Kidney (tissue), 14 donors: ENCODE measurements around the gene ATG13. TPM values are rescaled to one million over a fixed set of nuclear protein-coding genes. Genes with fewer than 3 reads are reported as not detected.

ENCODE experiments used
- DNase-seq, 5 donors: peaks; one replicate each; pipeline ENCODE4 v3.0.0-alpha.2; 2013 to 2020
- FAIRE-seq: peaks from 2 replicates; lab custom pipeline; 2012; peaks lifted over from hg19 to GRCh38; lab: Jason Lieb, UNC
- H3K27ac ChIP-seq, 2 donors: one replicate each; pipeline ENCODE4 v1.7.0; 2013; ENCODE audit warnings: low read depth in 2 of 2, low read length in 2 of 2, inconsistent platforms in 1 of 2
- H3K27me3 ChIP-seq: one replicate; pipeline ENCODE4 v1.7.1; 2013; ENCODE audit warnings: low read length, inconsistent platforms; ENCODE audit not compliant: control insufficient read depth, insufficient read depth
- H3K36me3 ChIP-seq, 3 donors: one replicate each; pipeline versions ENCODE4 v1.7.0 to v1.7.1; 2013; ENCODE audit warnings: low read length in 3 of 3, control low read depth in 1 of 3, inconsistent platforms in 1 of 3; ENCODE audit not compliant: insufficient read depth in 3 of 3, control insufficient read depth in 2 of 3
- H3K4me1 ChIP-seq, 3 donors: one replicate each; pipeline versions ENCODE4 v1.7.0 to v1.7.1; 2013; ENCODE audit warnings: low read length in 3 of 3, inconsistent platforms in 1 of 3, low read depth in 1 of 3; ENCODE audit not compliant: control insufficient read depth in 2 of 3, insufficient read depth in 2 of 3
- H3K4me3 ChIP-seq, 3 donors: one replicate each; pipeline versions ENCODE4 v1.7.0 to v1.8.1; 2013; ENCODE audit warnings: low read length in 3 of 3, control low read depth in 1 of 3, inconsistent platforms in 1 of 3
- H3K9ac ChIP-seq, 3 donors: one replicate each; pipeline versions ENCODE4 v1.7.0 to v1.7.1; 2013; ENCODE audit warnings: low read length in 3 of 3, control low read depth in 1 of 3, inconsistent platforms in 1 of 3
- H3K9me3 ChIP-seq, 3 donors: one replicate each; pipeline versions ENCODE4 v1.7.0 to v1.7.1; 2013; ENCODE audit warnings: low read length in 3 of 3, control low read depth in 1 of 3, inconsistent platforms in 1 of 3; ENCODE audit not compliant: control insufficient read depth in 2 of 3, insufficient read depth in 1 of 3
- intact Hi-C: fragments of 100-400 bp; cut with DNase I; formaldehyde crosslinking; loops from one replicate; pipeline ENCODE4 v1.11.1; 2022
- polyA plus RNA-seq: library from polyadenylated mRNA; stranded (reverse); fragments of 350-450 nt; fragmentation: Illumina TruSeq; extraction: RNeasy Lipid Tissue Mini Kit (QIAGEN cat#74804); gene quantifications from one replicate; pipeline ENCODE4 v1.2.3, GENCODE V29; 2014; ENCODE audit warnings: low read depth, low replicate concordance; ENCODE audit not compliant: insufficient read depth
- total RNA-seq: library from RNA; stranded (reverse); fragmentation: NEBNext Ultra II Directional; extraction: Animal tissue kit (Norgen Biotek cat#: 25700); gene quantifications from one replicate; pipeline ENCODE4 v1.2.1, GENCODE V29; 2021
- TF ChIP-seq, protein P1 (sequence below): IDR thresholded peaks from 3 replicates; pipeline ENCODE4 v1.5.1; 2012; ENCODE audit warnings: mild to moderate bottlenecking, moderate library complexity, borderline replicate concordance; ENCODE audit not compliant: insufficient read depth; ENCODE audit errors: extremely low read depth
- donor health status: control.
- donor health status: control.
- donor health status: control.
- donor health status: control.
- donor health status: control.
- donor health status: DM: yes; HTN: yes; CAD: no.
- donor health status: Normal renal cell carcinoma (clear cell type).

Gene ATG13
- total and polyA plus RNA-seq, 2 donors from 2014 or later, result 40.1 to 73.5 TPM

DNA sequence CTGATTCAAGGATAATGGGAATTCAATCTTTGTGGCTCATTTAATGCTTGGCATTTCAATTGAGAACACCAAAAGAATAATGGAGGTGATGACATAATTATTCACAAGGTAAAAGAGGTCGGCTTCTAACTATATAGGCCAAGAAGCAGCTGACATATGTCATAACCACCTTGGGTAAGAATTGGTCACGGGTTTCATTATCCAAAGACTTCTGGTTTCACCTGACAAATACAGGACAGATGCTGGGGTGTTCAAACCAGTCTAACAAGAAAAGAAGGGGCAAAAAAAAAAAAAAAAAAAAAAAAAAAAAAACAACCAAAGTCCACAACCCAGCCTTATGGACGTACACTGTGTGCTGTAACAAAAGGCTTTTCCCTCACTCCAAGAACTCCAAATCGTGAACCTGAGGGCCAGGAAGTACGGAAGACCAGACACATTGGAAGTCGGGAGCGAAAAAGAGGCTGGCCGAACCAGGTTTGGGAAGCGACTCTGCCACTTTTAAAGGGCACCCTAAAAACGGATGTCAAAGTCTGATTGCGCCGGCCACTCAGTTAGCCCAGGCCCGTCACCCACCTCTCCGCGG is 711 bp upstream of the ATG13 start:
- Histone ChIP-seq H3K27me3 (no peaks in the 10 kb centered on the region), H3K4me3 (peak overlapping the region; percentile 80 to 98 (median 97)), H3K4me1 (peaks cover 0 to 15% (median 9%) of the 10 kb centered on the region in 3 donors), H3K9ac (peak overlapping the region; percentile 64 to 90 (median 82)), H3K36me3 (peaks cover 0 to 6% (median 4%) of the 10 kb centered on the region in 3 donors), H3K27ac (peak overlapping the region; percentile 95 to 96), H3K9me3 (no peaks in the 10 kb centered on the region)
- peak in 1 of 5 donors; percentile 43 for DNase-seq
- TF ChIP-seq, protein P1, sequence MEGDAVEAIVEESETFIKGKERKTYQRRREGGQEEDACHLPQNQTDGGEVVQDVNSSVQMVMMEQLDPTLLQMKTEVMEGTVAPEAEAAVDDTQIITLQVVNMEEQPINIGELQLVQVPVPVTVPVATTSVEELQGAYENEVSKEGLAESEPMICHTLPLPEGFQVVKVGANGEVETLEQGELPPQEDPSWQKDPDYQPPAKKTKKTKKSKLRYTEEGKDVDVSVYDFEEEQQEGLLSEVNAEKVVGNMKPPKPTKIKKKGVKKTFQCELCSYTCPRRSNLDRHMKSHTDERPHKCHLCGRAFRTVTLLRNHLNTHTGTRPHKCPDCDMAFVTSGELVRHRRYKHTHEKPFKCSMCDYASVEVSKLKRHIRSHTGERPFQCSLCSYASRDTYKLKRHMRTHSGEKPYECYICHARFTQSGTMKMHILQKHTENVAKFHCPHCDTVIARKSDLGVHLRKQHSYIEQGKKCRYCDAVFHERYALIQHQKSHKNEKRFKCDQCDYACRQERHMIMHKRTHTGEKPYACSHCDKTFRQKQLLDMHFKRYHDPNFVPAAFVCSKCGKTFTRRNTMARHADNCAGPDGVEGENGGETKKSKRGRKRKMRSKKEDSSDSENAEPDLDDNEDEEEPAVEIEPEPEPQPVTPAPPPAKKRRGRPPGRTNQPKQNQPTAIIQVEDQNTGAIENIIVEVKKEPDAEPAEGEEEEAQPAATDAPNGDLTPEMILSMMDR, result no peak
- intact Hi-C loops, result no loop called here
- no peak for FAIRE-seq

DNA sequence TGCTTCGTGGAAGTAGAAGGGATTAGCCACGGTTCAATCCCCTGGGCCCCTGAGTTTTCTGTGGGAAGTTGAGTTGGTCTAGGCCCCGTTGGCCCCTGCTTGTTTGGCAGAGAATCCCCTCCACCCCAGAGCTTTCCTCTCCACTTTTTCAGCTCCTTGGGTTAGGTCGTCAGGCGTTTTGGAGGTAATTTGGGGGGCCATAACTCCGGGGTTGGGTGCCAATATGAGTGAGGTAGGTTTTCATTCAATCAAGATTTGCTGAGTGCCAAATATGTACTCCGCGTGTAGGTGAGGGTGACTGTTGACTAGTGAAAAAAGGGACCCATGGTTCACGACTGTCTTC is 590 bp downstream of the ATG13 start:
- Histone ChIP-seq H3K4me1 (peaks cover 0 to 15% (median 9%) of the 10 kb centered on the region in 3 donors), H3K36me3 (peaks cover 0 to 8% (median 4%) of the 10 kb centered on the region in 3 donors), H3K9me3 (no peaks in the 10 kb centered on the region), H3K4me3 (peak overlapping the region; percentile 83 to 98 (median 93)), H3K27ac (peak overlapping the region in 1 of 2 donors; percentile 95), H3K27me3 (no peaks in the 10 kb centered on the region), H3K9ac (peak overlapping the region; percentile 70 to 89 (median 82))
- DNase-seq (no peak), FAIRE-seq (no peak)
- TF ChIP-seq, protein P1, result no peak
- intact Hi-C loops, result no loop called here

DNA sequence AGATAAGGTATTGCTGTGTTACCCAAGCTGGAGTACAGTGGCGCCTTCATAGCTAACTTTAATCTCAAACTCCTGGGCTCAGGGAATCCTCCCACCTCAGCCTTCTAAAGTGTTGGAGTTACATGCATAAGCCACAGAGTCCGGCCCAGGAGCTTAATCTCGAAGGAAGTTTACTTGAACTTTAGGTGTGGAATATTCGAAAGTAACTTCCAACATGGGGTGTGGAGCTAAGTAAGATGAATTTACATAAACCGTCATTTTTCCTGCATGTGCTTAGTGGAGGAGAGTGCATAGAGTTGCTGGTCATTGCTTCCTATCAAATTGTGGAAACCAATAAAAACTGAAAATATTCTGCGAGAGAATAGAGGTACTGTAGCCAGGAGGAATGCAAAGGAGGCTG is 1.5 kb downstream of the ATG13 start:
- FAIRE-seq (no peak), DNase-seq (no peak)
- Histone ChIP-seq H3K9ac (no peak overlapping the region), H3K4me3 (peak overlapping the region in 2 of 3 donors; percentile 45 to 83), H3K27ac (no peak overlapping the region), H3K4me1 (peaks cover 0 to 15% (median 9%) of the 10 kb centered on the region in 3 donors), H3K9me3 (no peaks in the 10 kb centered on the region), H3K27me3 (no peaks in the 10 kb centered on the region), H3K36me3 (peaks cover 0 to 8% (median 4%) of the 10 kb centered on the region in 3 donors)
- intact Hi-C loops, result no loop called here
- TF ChIP-seq, protein P1, result no peak
